Fibroblast of lung (primary cell): Measurements from ENCODE around the gene SAFB. TPM values are rescaled to one million over a fixed set of nuclear protein-coding genes. Genes with fewer than 3 reads are reported as not detected.
"Not testable (repeated sequence)": the region's sequence is repeated elsewhere in the genome, so short reads cannot be mapped to it uniquely, and the experiment has no call there.

Experiments
- DNase-seq, 2 donors: peaks; one replicate each; pipeline versions ENCODE4 v3.0.0 to v3.0.0-alpha.2; 2010; ENCODE audit warnings: low read depth in 2 of 2
- H2AFZ ChIP-seq: 2 replicates; pipeline ENCODE4 v1.5.1; 2012; ENCODE audit warnings: low read length, control low read depth, inconsistent platforms
- H3K27ac ChIP-seq: 2 replicates; pipeline ENCODE4 v1.5.1; 2011; ENCODE audit warnings: low read length, control low read depth; ENCODE audit not compliant: insufficient read depth
- H3K27me3 ChIP-seq: 2 replicates; pipeline ENCODE4 v1.5.1; 2011; ENCODE audit warnings: mild to moderate bottlenecking, low read length; ENCODE audit not compliant: control insufficient read depth, insufficient read depth
- H3K36me3 ChIP-seq: 2 replicates; pipeline ENCODE4 v1.5.1; 2011; ENCODE audit warnings: low read length; ENCODE audit not compliant: control insufficient read depth, insufficient read depth
- H3K4me1 ChIP-seq: 2 replicates; pipeline ENCODE4 v1.5.1; 2011; ENCODE audit warnings: low read length; ENCODE audit not compliant: control insufficient read depth, insufficient read depth; ENCODE audit errors: extremely low read depth
- H3K4me2 ChIP-seq: 2 replicates; pipeline ENCODE4 v1.5.1; 2011; ENCODE audit warnings: low read length, control low read depth; ENCODE audit not compliant: insufficient read depth; ENCODE audit errors: extremely low read depth
- H3K4me3 ChIP-seq, 4 experiments: fragments of 200-600 bp in 1 of 4; sonication (generic) in 1 of 4; replicated peaks in 1 of 4; 2 replicates each; pipeline ENCODE4 v1.5.1; 2011 to 2016; ENCODE audit warnings: low read length in 4 of 4, low read depth in 3 of 4, mild to moderate bottlenecking in 3 of 4, control low read depth in 2 of 4, inconsistent platforms in 1 of 4, mixed read lengths in 1 of 4; ENCODE audit not compliant: insufficient read depth in 1 of 4; ENCODE audit errors: control extremely low read depth in 1 of 4
- H3K79me2 ChIP-seq: 2 replicates; pipeline ENCODE4 v1.5.1; 2012; ENCODE audit warnings: mild to moderate bottlenecking, low read length, inconsistent platforms; ENCODE audit not compliant: control insufficient read depth, insufficient read depth
- H3K9ac ChIP-seq: 2 replicates; pipeline ENCODE4 v1.5.1; 2011; ENCODE audit warnings: mild to moderate bottlenecking, low read length, control low read depth; ENCODE audit not compliant: insufficient read depth
- H3K9me3 ChIP-seq: 2 replicates; pipeline ENCODE4 v1.5.1; 2012; ENCODE audit warnings: low read depth, low read length; ENCODE audit not compliant: control insufficient read depth, insufficient read depth
- H4K20me1 ChIP-seq: 2 replicates; pipeline ENCODE4 v1.5.1; 2011; ENCODE audit warnings: low read length; ENCODE audit not compliant: control insufficient read depth, insufficient read depth; ENCODE audit errors: extremely low read depth
- EZH2 ChIP-seq: IDR thresholded peaks from 2 replicates; pipeline ENCODE4 v1.5.1; 2012; ENCODE audit warnings: low read length, control low read depth, mild to moderate bottlenecking; ENCODE audit errors: missing control alignments
- polyA plus RNA-seq, 2 donors: library from polyadenylated mRNA; depleted of rRNA in 1 of 2; stranded (reverse) in 1 of 2; unstranded in 1 of 2; fragments of >200 nt; gene quantifications; 2 replicates each; pipeline ENCODE4 v1.2.1, GENCODE V29; 2011 to 2012; ENCODE audit warnings: missing spikeins in 1 of 2
- total RNA-seq: library from RNA; depleted of rRNA; stranded (reverse); fragments of >200 nt; gene quantifications from 2 replicates; pipeline ENCODE4 v1.2.1, GENCODE V29; 2014
- TF ChIP-seq, protein P1 (sequence below), 2 donors: IDR thresholded peaks in 1 of 2; conservative IDR thresholded peaks in 1 of 2; 1 replicate in 1 of 2; 2 replicates in 1 of 2; pipeline ENCODE4 v1.5.1; 2011 to 2012; ENCODE audit warnings: low read length in 2 of 2, control low read depth in 1 of 2, inconsistent platforms in 1 of 2, low read depth in 1 of 2, mild to moderate bottlenecking in 1 of 2

The SAFB gene
- total and polyA plus RNA-seq, 2 donors (not counting 1 experiment from before 2014, with no cell fraction given): 28.0 to 51.0 TPM

GRCh38 chr19:5608291-5608690 lies 14.6 kb upstream of the SAFB start:
- no peak for DNase-seq
- Histone ChIP-seq H3K27me3 (no peaks in the 10 kb centered on the region), H3K4me2 (no peak overlapping the region), H4K20me1 (no peaks in the 10 kb centered on the region), H3K9ac (no peak overlapping the region), H3K4me1 (no peaks in the 10 kb centered on the region), H3K4me3 (no peak overlapping the region), H3K9me3 (no peaks in the 10 kb centered on the region), H3K27ac (no peak overlapping the region), H3K79me2 (peaks cover 9% of the 10 kb centered on the region), H3K36me3 (peaks cover 19% of the 10 kb centered on the region), H2AFZ (no peak overlapping the region)
- TF ChIP-seq, protein P1, sequence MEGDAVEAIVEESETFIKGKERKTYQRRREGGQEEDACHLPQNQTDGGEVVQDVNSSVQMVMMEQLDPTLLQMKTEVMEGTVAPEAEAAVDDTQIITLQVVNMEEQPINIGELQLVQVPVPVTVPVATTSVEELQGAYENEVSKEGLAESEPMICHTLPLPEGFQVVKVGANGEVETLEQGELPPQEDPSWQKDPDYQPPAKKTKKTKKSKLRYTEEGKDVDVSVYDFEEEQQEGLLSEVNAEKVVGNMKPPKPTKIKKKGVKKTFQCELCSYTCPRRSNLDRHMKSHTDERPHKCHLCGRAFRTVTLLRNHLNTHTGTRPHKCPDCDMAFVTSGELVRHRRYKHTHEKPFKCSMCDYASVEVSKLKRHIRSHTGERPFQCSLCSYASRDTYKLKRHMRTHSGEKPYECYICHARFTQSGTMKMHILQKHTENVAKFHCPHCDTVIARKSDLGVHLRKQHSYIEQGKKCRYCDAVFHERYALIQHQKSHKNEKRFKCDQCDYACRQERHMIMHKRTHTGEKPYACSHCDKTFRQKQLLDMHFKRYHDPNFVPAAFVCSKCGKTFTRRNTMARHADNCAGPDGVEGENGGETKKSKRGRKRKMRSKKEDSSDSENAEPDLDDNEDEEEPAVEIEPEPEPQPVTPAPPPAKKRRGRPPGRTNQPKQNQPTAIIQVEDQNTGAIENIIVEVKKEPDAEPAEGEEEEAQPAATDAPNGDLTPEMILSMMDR (conservative IDR thresholded peaks at IDR 0.05 in 1 of 2, IDR thresholded peaks at IDR 0.05 in 1 of 2; ENCODE audit: low read depth in 1 of 2, low read length in 2 of 2): no peak
- TF ChIP-seq EZH2: no peak

- H2AFZ ChIP-seq, H3K79me2 ChIP-seq, H3K9me3 ChIP-seq, H4K20me1 ChIP-seq, H3K4me2 ChIP-seq, H3K27ac ChIP-seq, H3K4me1 ChIP-seq, H3K9ac ChIP-seq, H3K4me3 ChIP-seq, DNase-seq, H3K27me3 ChIP-seq: not testable (repeated sequence)
- H3K36me3 ChIP-seq: peaks cover 21% of the 10 kb centered on the region
Measured at GRCh38 chr19:5608766-5609165, 14.1 kb upstream of the SAFB start.

- Histone ChIP-seq H3K9me3 (no peaks in the 10 kb centered on the region), H3K4me2 (no peak overlapping the region), H4K20me1 (no peaks in the 10 kb centered on the region), H3K4me1 (no peaks in the 10 kb centered on the region), H2AFZ (no peak overlapping the region), H3K79me2 (peaks cover 11% of the 10 kb centered on the region), H3K9ac (no peak overlapping the region), H3K4me3 (no peak overlapping the region), H3K27me3 (no peaks in the 10 kb centered on the region), H3K36me3 (peaks cover 27% of the 10 kb centered on the region), H3K27ac (no peak overlapping the region)
- no peak for DNase-seq
- no peak for TF ChIP-seq EZH2
- TF ChIP-seq, protein P1 (conservative IDR thresholded peaks at IDR 0.05 in 1 of 2, IDR thresholded peaks at IDR 0.05 in 1 of 2; ENCODE audit: low read depth in 1 of 2, low read length in 2 of 2): no peak
Measured at GRCh38 chr19:5609881-5610448, 12.9 kb upstream of the SAFB start.
